Stomach (tissue), 9 donors: ENCODE measurements around the gene CYBA. TPM values are rescaled to one million over a fixed set of nuclear protein-coding genes. Genes with fewer than 3 reads are reported as not detected.

ENCODE experiments used
- DNase-seq, 2 donors: peaks; one replicate each; pipeline versions ENCODE4 v3.0.0 to v3.0.0-alpha.2; 2013 to 2019
- H3K27ac ChIP-seq, 5 donors: fragments of 200-600 bp in 4 of 5; sonication (generic) in 4 of 5; one replicate each; pipeline ENCODE4 v1.5.1; 2013 to 2019; ENCODE audit warnings: mild to moderate bottlenecking in 1 of 5, moderate library complexity in 1 of 5
- H3K27me3 ChIP-seq, 3 donors: fragments of 200-600 bp; sonication (generic); one replicate each; pipeline ENCODE4 v1.5.1; 2017 to 2019; ENCODE audit warnings: mixed run types in 1 of 3
- H3K36me3 ChIP-seq, 4 donors: fragments of 200-600 bp; sonication (generic); 1 replicate in 3 of 4; 2 replicates in 1 of 4; pipeline ENCODE4 v1.5.1; 2016 to 2019
- H3K4me1 ChIP-seq, 4 donors: fragments of 200-600 bp; sonication (generic); one replicate each; pipeline ENCODE4 v1.5.1; 2016 to 2019
- H3K4me3 ChIP-seq, 4 donors: fragments of 200-600 bp; sonication (generic) in 3 of 4; one replicate each; pipeline ENCODE4 v1.5.1; 2016 to 2019; ENCODE audit warnings: mild to moderate bottlenecking in 1 of 4
- H3K9me3 ChIP-seq, 4 donors: fragments of 200-600 bp; sonication (generic); one replicate each; pipeline ENCODE4 v1.5.1; 2016 to 2019
- CTCF ChIP-seq, 7 experiments: fragments of 450-650 bp in 4 of 7; fragments of 200-600 bp in 3 of 7; sonication (generic) in 3 of 7; IDR thresholded peaks; one replicate each; pipeline ENCODE4 v1.5.1; 2016 to 2019; ENCODE audit warnings: antibody characterized with exemption in 7 of 7, control low read depth in 2 of 7, mild to moderate bottlenecking in 1 of 7
- EP300 ChIP-seq: sonication (generic); formaldehyde crosslinking; IDR thresholded peaks from one replicate; pipeline ENCODE4 v1.6.1; 2017; ENCODE audit warnings: antibody characterized with exemption
- POLR2A ChIP-seq, 4 donors: fragments of 450-650 bp; IDR thresholded peaks; one replicate each; pipeline ENCODE4 v1.6.1; 2016; ENCODE audit warnings: antibody characterized with exemption in 4 of 4, control low read depth in 2 of 4, mild to moderate bottlenecking in 1 of 4, moderate library complexity in 1 of 4
- POLR2AphosphoS5 ChIP-seq, 3 donors: sonication (generic); formaldehyde crosslinking; IDR thresholded peaks; one replicate each; pipeline ENCODE4 v1.6.1; 2016; ENCODE audit warnings: antibody characterized with exemption in 3 of 3
- WGBS, 5 donors: extraction: QIAGEN DNeasy Blood & Tissue Kit in 3 of 5; methylation state at CpG; one replicate each; pipeline versions ENCODE4 v1.1.5 to v1.1.7; 2013 to 2018; 5-methylcytosine and 5-hydroxymethylcytosine counted together
- intact Hi-C: fragments of 100-400 bp; cut with DNase I; formaldehyde crosslinking; loops from one replicate; pipeline ENCODE4 v1.15.1; 2023; ENCODE audit warnings: low total_unique reads
- polyA plus RNA-seq, 3 donors: library from polyadenylated mRNA; stranded (reverse); fragments of 200-250 nt; gene quantifications; one replicate each; pipeline ENCODE4 v1.2.3, GENCODE V29; 2013
- total RNA-seq, 5 donors: library from RNA; depleted of rRNA; stranded (reverse); fragments of >200 nt; gene quantifications; one replicate each; pipeline versions ENCODE4 v1.1.0 to v1.2.3, GENCODE V29; 2014 to 2016
- donor health status: healthy with polysubstance abuse.
- donor health status: Bipolar disorder and iron deficiency.
- donor health status: healthy.

CYBA gene
- total and polyA plus RNA-seq, 8 donors, result 21.0 to 480 (median 162) TPM

GRCh38 chr16:88698646-88699045 is 47.8 kb upstream of the CYBA start:
- Histone ChIP-seq H3K27me3 (no peaks in the 10 kb centered on the region), H3K9me3 (no peaks in the 10 kb centered on the region), H3K4me1 (peaks cover 4 to 45% (median 27%) of the 10 kb centered on the region in 4 donors), H3K4me3 (no peak overlapping the region), H3K36me3 (peaks cover 26 to 64% (median 55%) of the 10 kb centered on the region in 4 donors), H3K27ac (no peak overlapping the region)
- DNase-seq, result no peak
- no peak for TF ChIP-seq CTCF (IDR thresholded peaks at IDR 0.05)
- no peak for TF ChIP-seq EP300
- no peak for TF ChIP-seq POLR2AphosphoS5 (IDR thresholded peaks at IDR 0.05)
- no peak for TF ChIP-seq POLR2A (IDR thresholded peaks at IDR 0.05)
- WGBS, 5 donors, result 94 to 97% (median 96%) methylated on average over 22 to 25 of the region's 25 CpGs
- intact Hi-C loops, result no loop called here

GRCh38 chr16:88697831-88698615 is 47.2 kb upstream of the CYBA start:
- Histone ChIP-seq H3K27ac (no peak overlapping the region), H3K4me3 (no peak overlapping the region), H3K4me1 (peaks cover 4 to 40% (median 20%) of the 10 kb centered on the region in 4 donors), H3K27me3 (no peaks in the 10 kb centered on the region), H3K9me3 (no peaks in the 10 kb centered on the region), H3K36me3 (peaks cover 26 to 64% (median 55%) of the 10 kb centered on the region in 4 donors)
- intact Hi-C loops, result no loop called here
- DNase-seq, result no peak
- no peak for TF ChIP-seq EP300
- peak in 2 of 7 experiments; percentile 13 to 21 for TF ChIP-seq CTCF (IDR thresholded peaks at IDR 0.05)
- WGBS, 5 donors, result 83 to 88% (median 88%) methylated on average over 35 to 37 of the region's 37 CpGs

- TF ChIP-seq EP300 (no peak), POLR2AphosphoS5 (IDR thresholded peaks at IDR 0.05) (no peak)
- intact Hi-C loops, result no loop called here
- peaks cover 4 to 36% (median 18%) of the 10 kb centered on the region in 4 donors for H3K4me1 ChIP-seq
- no peak overlapping the region for H3K4me3 ChIP-seq
- no peaks in the 10 kb centered on the region for H3K9me3 ChIP-seq
- H3K36me3 ChIP-seq, result peaks cover 26 to 63% (median 52%) of the 10 kb centered on the region in 4 donors
- 87 to 93% (median 90%) methylated on average over 28 to 47 of the region's 47 CpGs for WGBS, 5 donors
- H3K27ac ChIP-seq, result no peak overlapping the region
- no peak for DNase-seq
- H3K27me3 ChIP-seq, result peaks cover 0 to 3% (median 0%) of the 10 kb centered on the region in 3 donors
Measured at GRCh38 chr16:88697116-88697830, 46.4 kb upstream of the CYBA start.

- Histone ChIP-seq H3K4me3 (no peak overlapping the region), H3K4me1 (peaks cover 0 to 36% (median 16%) of the 10 kb centered on the region in 4 donors), H3K27me3 (peaks cover 0 to 12% (median 0%) of the 10 kb centered on the region in 3 donors), H3K27ac (no peak overlapping the region), H3K9me3 (no peaks in the 10 kb centered on the region), H3K36me3 (peaks cover 26 to 63% (median 51%) of the 10 kb centered on the region in 4 donors)
- DNase-seq, result no peak
- intact Hi-C loops, result no loop called here
- WGBS, 5 donors, result 86 to 94% (median 91%) methylated on average over 12 to 14 of the region's 14 CpGs
- TF ChIP-seq CTCF (IDR thresholded peaks at IDR 0.05), result no peak
- TF ChIP-seq POLR2AphosphoS5 (IDR thresholded peaks at IDR 0.05), result no peak
- no peak for TF ChIP-seq POLR2A (IDR thresholded peaks at IDR 0.05)
- no peak for TF ChIP-seq EP300
Measured at GRCh38 chr16:88696441-88696840, 45.6 kb upstream of the CYBA start.
